GM12878 (cell line): ENCODE data around the gene P2RX1. TPM values are rescaled to one million over a fixed set of nuclear protein-coding genes. Genes with fewer than 3 reads are reported as not detected.

Source experiments
- ATAC-seq: fragments of 200-7000 bp; cut with Tn5 transposase; 3 replicates; pipeline ENCODE4 v1.9.1; 2020; ENCODE audit warnings: mild to moderate bottlenecking, moderate library complexity
- BruUV-seq: library from RNA; stranded (reverse); fragments of 400-500 nt; replicated peaks from 2 replicates; lab custom pipeline; 2021; lab: Mats Ljungman, UMichigan
- CTCF ChIA-PET: fragments of 300-600 bp; sonication (Branson Sonifier 250); formaldehyde crosslinking; extraction: SDS; loops from one replicate; lab custom pipeline; 2021; ENCODE audit warnings: inconsistent platforms; lab: Yijun Ruan, JAX
- POLR2A ChIA-PET: fragments of 350-600 bp; formaldehyde crosslinking; extraction: SDS; loops from one replicate; lab custom pipeline; 2021; ENCODE audit warnings: inconsistent platforms; lab: Charles Lee
- RAD21 ChIA-PET: fragments of 300-600 bp; sonication (Branson Sonifier 250); formaldehyde crosslinking; loops from one replicate; lab custom pipeline; 2023; ENCODE audit warnings: antibody characterized with exemption; ENCODE audit not compliant: unreplicated experiment; lab: Charles Lee
- SMC1A ChIA-PET: fragments of 300-600 bp; sonication (Branson Sonifier 250); formaldehyde crosslinking; loops from one replicate; lab custom pipeline; 2023; ENCODE audit not compliant: unreplicated experiment, uncharacterized antibody; lab: Charles Lee
- DNase-seq: peaks from one replicate; pipeline ENCODE4 v3.0.0-alpha.2; 2011; ENCODE audit warnings: low read depth, low spot score
- FAIRE-seq: peaks from 3 replicates; lab custom pipeline; 2011; peaks lifted over from hg19 to GRCh38; lab: Jason Lieb, UNC
- H2AFZ ChIP-seq: 2 replicates; pipeline ENCODE4 v1.6.0; 2011; ENCODE audit warnings: low read depth, low read length, control low read depth; ENCODE audit not compliant: control insufficient read depth
- H3K27ac ChIP-seq: 2 replicates; pipeline ENCODE4 v1.5.1; 2011; ENCODE audit warnings: control low read depth; ENCODE audit not compliant: control insufficient read depth, insufficient read depth
- H3K27me3 ChIP-seq, 2 experiments: replicated peaks in 1 of 2; 2 replicates each; pipeline versions ENCODE4 v1.6.0 to v1.6.1; 2011; ENCODE audit warnings: low read length in 1 of 2; ENCODE audit not compliant: control insufficient read depth in 2 of 2, insufficient read depth in 2 of 2
- H3K36me3 ChIP-seq, 2 experiments: 2 replicates each; pipeline ENCODE4 v1.5.1; 2011; ENCODE audit warnings: low read length in 1 of 2; ENCODE audit not compliant: control insufficient read depth in 2 of 2, insufficient read depth in 2 of 2
- H3K4me1 ChIP-seq: 2 replicates; pipeline ENCODE4 v1.6.1; 2011; ENCODE audit warnings: mild to moderate bottlenecking, low read length, moderate library complexity, mixed read lengths; ENCODE audit not compliant: control insufficient read depth, insufficient read depth
- H3K4me2 ChIP-seq: 2 replicates; pipeline ENCODE4 v1.6.0; 2011; ENCODE audit warnings: control low read depth; ENCODE audit not compliant: control insufficient read depth, insufficient read depth
- H3K4me3 ChIP-seq: fragments of 200-600 bp; sonication (generic); 2 replicates; pipeline ENCODE4 v1.5.1; 2016
- H3K79me2 ChIP-seq: 2 replicates; pipeline ENCODE4 v1.6.0; 2011; ENCODE audit warnings: low read length; ENCODE audit not compliant: control insufficient read depth, insufficient read depth
- H3K9ac ChIP-seq: 2 replicates; pipeline ENCODE4 v1.8.0; 2011; ENCODE audit warnings: low read length, control low read depth, mixed read lengths; ENCODE audit not compliant: control insufficient read depth, insufficient read depth
- H3K9me3 ChIP-seq: replicated peaks from 3 replicates; pipeline ENCODE4 v1.5.1; 2011; ENCODE audit warnings: mild to moderate bottlenecking, low read length; ENCODE audit not compliant: control insufficient read depth, insufficient read depth
- H4K20me1 ChIP-seq: 2 replicates; pipeline ENCODE4 v1.6.0; 2011; ENCODE audit not compliant: control insufficient read depth, insufficient read depth
- EED ChIP-seq: sonication (generic); IDR thresholded peaks from 2 replicates; pipeline ENCODE4 v1.6.1; 2016; ENCODE audit warnings: antibody characterized with exemption, low read depth
- HSF1 ChIP-seq: fragments of 150-350 bp; IDR thresholded peaks from 2 replicates; pipeline ENCODE4 v1.6.1; 2014; ENCODE audit warnings: mild to moderate bottlenecking, low read depth, low read length
- IKZF1 ChIP-seq: fragments of 450-650 bp; conservative IDR thresholded peaks from 2 replicates; pipeline ENCODE4 v1.6.1; 2017; ENCODE audit warnings: antibody characterized with exemption, mild to moderate bottlenecking
- JUND ChIP-seq: IDR thresholded peaks from 2 replicates; pipeline ENCODE4 v1.6.1; 2012; ENCODE audit warnings: low read depth, mild to moderate bottlenecking, low read length, improper control_type of control experiment, moderate library complexity
- KAT2A ChIP-seq: conservative IDR thresholded peaks from 2 replicates; pipeline ENCODE4 v1.6.1; 2011; ENCODE audit warnings: low read depth, low read length; ENCODE audit not compliant: control insufficient read depth
- NFXL1 ChIP-seq: fragments of 450-650 bp; IDR thresholded peaks from 2 replicates; pipeline ENCODE4 v1.6.1; 2017; ENCODE audit warnings: antibody characterized with exemption, mild to moderate bottlenecking, borderline replicate concordance
- NR2C1 ChIP-seq: fragments of 450-650 bp; IDR thresholded peaks from 2 replicates; pipeline ENCODE4 v1.6.1; 2017; ENCODE audit warnings: antibody characterized with exemption, mild to moderate bottlenecking, moderate library complexity
- PML ChIP-seq: IDR thresholded peaks from 2 replicates; pipeline ENCODE4 v1.6.1; 2012; ENCODE audit warnings: low read length, inconsistent platforms
- RFX5 ChIP-seq: IDR thresholded peaks from 2 replicates; pipeline ENCODE4 v1.6.1; 2011; ENCODE audit warnings: low read depth, low read length, improper control_type of control experiment
- TARDBP ChIP-seq: IDR thresholded peaks from 2 replicates; pipeline ENCODE4 v1.6.1; 2016; ENCODE audit warnings: borderline replicate concordance
- TBL1XR1 ChIP-seq: IDR thresholded peaks from 2 replicates; pipeline ENCODE4 v1.6.1; 2012; ENCODE audit warnings: low read depth, low read length, improper control_type of control experiment
- TCF12 ChIP-seq: IDR thresholded peaks from 2 replicates; pipeline ENCODE4 v1.6.1; 2011; ENCODE audit warnings: low read depth, mild to moderate bottlenecking, low read length
- YY1 ChIP-seq: IDR thresholded peaks from 2 replicates; pipeline ENCODE4 v1.6.1; 2011; ENCODE audit warnings: low read depth, mild to moderate bottlenecking, low read length
- ZZZ3 ChIP-seq: IDR thresholded peaks from 2 replicates; pipeline ENCODE4 v1.6.1; 2011; ENCODE audit warnings: low read depth; ENCODE audit not compliant: control insufficient read depth, insufficient read length
- WGBS: methylation state at CpG from one replicate; pipeline ENCODE4 v1.1.6; 2016; ENCODE audit warnings: low lambda C conversion rate; ENCODE audit not compliant: insufficient replicate concordance, insufficient coverage; ENCODE audit errors: missing lambda C conversion rate; 5-methylcytosine and 5-hydroxymethylcytosine counted together
- in situ Hi-C: fragments of 300-500 bp; cut with MboI; formaldehyde crosslinking; loops from 9 replicates; pipeline ENCODE4 v1.14.3; 2018; ENCODE audit warnings: mixed read lengths
- intact Hi-C: fragments of 100-400 bp; cut with micrococcal nuclease; formaldehyde crosslinking; loops from one replicate; pipeline ENCODE4 v1.14.2; 2022; ENCODE audit not compliant: unreplicated experiment
- polyA plus RNA-seq, 11 experiments: library from polyadenylated mRNA; depleted of rRNA in 4 of 11; unstranded in 6 of 11; stranded (reverse) in 5 of 11; fragments of >200 nt; fragmentation: Nextera tagmentation in 4 of 11; fragmentation: Illumina TruSeq in 1 of 11; extraction: Ambion mirVana in 4 of 11; extraction: Trizol in 1 of 11; gene quantifications; 1 replicate in 1 of 11; 2 replicates in 10 of 11; pipeline versions ENCODE4 v1.2.1 to v1.2.3, GENCODE V29; 2011 to 2016; ENCODE audit warnings: inconsistent platforms in 2 of 11, missing spikeins in 2 of 11, low read depth in 1 of 11
- total RNA-seq, 4 experiments: library from RNA; depleted of rRNA in 3 of 4; stranded (reverse); fragments of >200 nt in 3 of 4; fragmentation: Illumina TruSeq in 1 of 4; extraction: Trizol in 1 of 4; gene quantifications; 2 replicates each; pipeline versions ENCODE4 v1.2.1 to v1.2.3, GENCODE V29; 2013 to 2021
- TF ChIP-seq, protein P1 (sequence below): fragments of 450-650 bp; IDR thresholded peaks from 2 replicates; pipeline ENCODE4 v1.6.1; 2016; ENCODE audit warnings: mild to moderate bottlenecking
- TF ChIP-seq, protein P2 (sequence below): IDR thresholded peaks from 2 replicates; pipeline ENCODE4 v1.6.1; 2011; ENCODE audit warnings: borderline replicate concordance, low read depth, mild to moderate bottlenecking, moderate library complexity, mixed read lengths, low read length; ENCODE audit not compliant: insufficient read depth; ENCODE audit errors: extremely low read length
- TF ChIP-seq, protein P3 (sequence below): fragments of 450-650 bp; IDR thresholded peaks from 2 replicates; pipeline ENCODE4 v1.6.1; 2016; ENCODE audit warnings: mild to moderate bottlenecking, moderate library complexity, borderline replicate concordance

Gene P2RX1
- total and polyA plus RNA-seq, 10 of the 15 experiments (the other 5 are each of a cell fraction or from before 2014, with no cell fraction given): 0.12 to 6.2 (median 3.4) TPM

- Histone ChIP-seq H3K27ac (no peak overlapping the region), H3K4me3 (no peak overlapping the region), H3K4me1 (no peaks in the 10 kb centered on the region), H3K4me2 (no peak overlapping the region), H3K9me3 (no peaks in the 10 kb centered on the region), H4K20me1 (no peaks in the 10 kb centered on the region), H3K9ac (no peak overlapping the region), H3K27me3 (no peaks in the 10 kb centered on the region), H3K36me3 (peaks cover 9 to 17% of the 10 kb centered on the region in 2 experiments; a peak in 3 of 4 replicates), H3K79me2 (no peaks in the 10 kb centered on the region), H2AFZ (no peak overlapping the region)
- SMC1A ChIA-PET: no interaction called here
- no peak for ATAC-seq
- RAD21 ChIA-PET: no interaction called here
- POLR2A ChIA-PET: no interaction called here
- no peak for DNase-seq
- intact Hi-C loops: no loop called here
- 94% methylated on average over 17 of the region's 17 CpGs for WGBS
- no peak for FAIRE-seq
- CTCF ChIA-PET: no interaction called here
- TF ChIP-seq YY1 (no peak), NFXL1 (no peak), KAT2A (no peak), HSF1 (no peak), ZZZ3 (no peak), JUND (no peak), TBL1XR1 (no peak), RFX5 (no peak), NR2C1 (no peak), TARDBP (no peak), IKZF1 (no peak), PML (no peak), TCF12 (no peak), EED (no peak)
- TF ChIP-seq, protein P1, sequence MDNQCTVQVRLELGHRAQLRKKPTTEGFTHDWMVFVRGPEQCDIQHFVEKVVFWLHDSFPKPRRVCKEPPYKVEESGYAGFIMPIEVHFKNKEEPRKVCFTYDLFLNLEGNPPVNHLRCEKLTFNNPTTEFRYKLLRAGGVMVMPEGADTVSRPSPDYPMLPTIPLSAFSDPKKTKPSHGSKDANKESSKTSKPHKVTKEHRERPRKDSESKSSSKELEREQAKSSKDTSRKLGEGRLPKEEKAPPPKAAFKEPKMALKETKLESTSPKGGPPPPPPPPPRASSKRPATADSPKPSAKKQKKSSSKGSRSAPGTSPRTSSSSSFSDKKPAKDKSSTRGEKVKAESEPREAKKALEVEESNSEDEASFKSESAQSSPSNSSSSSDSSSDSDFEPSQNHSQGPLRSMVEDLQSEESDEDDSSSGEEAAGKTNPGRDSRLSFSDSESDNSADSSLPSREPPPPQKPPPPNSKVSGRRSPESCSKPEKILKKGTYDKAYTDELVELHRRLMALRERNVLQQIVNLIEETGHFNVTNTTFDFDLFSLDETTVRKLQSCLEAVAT: no peak
- TF ChIP-seq, protein P2, sequence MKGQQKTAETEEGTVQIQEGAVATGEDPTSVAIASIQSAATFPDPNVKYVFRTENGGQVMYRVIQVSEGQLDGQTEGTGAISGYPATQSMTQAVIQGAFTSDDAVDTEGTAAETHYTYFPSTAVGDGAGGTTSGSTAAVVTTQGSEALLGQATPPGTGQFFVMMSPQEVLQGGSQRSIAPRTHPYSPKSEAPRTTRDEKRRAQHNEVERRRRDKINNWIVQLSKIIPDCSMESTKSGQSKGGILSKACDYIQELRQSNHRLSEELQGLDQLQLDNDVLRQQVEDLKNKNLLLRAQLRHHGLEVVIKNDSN: no peak
- TF ChIP-seq, protein P3, sequence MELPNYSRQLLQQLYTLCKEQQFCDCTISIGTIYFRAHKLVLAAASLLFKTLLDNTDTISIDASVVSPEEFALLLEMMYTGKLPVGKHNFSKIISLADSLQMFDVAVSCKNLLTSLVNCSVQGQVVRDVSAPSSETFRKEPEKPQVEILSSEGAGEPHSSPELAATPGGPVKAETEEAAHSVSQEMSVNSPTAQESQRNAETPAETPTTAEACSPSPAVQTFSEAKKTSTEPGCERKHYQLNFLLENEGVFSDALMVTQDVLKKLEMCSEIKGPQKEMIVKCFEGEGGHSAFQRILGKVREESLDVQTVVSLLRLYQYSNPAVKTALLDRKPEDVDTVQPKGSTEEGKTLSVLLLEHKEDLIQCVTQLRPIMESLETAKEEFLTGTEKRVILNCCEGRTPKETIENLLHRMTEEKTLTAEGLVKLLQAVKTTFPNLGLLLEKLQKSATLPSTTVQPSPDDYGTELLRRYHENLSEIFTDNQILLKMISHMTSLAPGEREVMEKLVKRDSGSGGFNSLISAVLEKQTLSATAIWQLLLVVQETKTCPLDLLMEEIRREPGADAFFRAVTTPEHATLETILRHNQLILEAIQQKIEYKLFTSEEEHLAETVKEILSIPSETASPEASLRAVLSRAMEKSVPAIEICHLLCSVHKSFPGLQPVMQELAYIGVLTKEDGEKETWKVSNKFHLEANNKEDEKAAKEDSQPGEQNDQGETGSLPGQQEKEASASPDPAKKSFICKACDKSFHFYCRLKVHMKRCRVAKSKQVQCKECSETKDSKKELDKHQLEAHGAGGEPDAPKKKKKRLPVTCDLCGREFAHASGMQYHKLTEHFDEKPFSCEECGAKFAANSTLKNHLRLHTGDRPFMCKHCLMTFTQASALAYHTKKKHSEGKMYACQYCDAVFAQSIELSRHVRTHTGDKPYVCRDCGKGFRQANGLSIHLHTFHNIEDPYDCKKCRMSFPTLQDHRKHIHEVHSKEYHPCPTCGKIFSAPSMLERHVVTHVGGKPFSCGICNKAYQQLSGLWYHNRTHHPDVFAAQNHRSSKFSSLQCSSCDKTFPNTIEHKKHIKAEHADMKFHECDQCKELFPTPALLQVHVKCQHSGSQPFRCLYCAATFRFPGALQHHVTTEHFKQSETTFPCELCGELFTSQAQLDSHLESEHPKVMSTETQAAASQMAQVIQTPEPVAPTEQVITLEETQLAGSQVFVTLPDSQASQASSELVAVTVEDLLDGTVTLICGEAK: no peak
- in situ Hi-C loops: no loop called here
- BruUV-seq: no TSS peak
Measured at GRCh38 chr17:3951003-3951402, 34.7 kb upstream of the P2RX1 start.
